Skin of body (tissue), 2 donors: ENCODE data around the gene RYR2. TPM values are rescaled to one million over a fixed set of nuclear protein-coding genes. Genes with fewer than 3 reads are reported as not detected.
A peak's percentile ranks its signal among the peaks of the same experiment; 100 is the strongest.
"Not testable (repeated sequence)": the region's sequence is repeated elsewhere in the genome, so short reads cannot be mapped to it uniquely, and the experiment has no call there.

ENCODE experiments used
- DNase-seq: peaks from one replicate; lab custom pipeline; 2025; lab: John Stamatoyannopoulos, UW
- total RNA-seq: library from RNA; depleted of rRNA; stranded (reverse); fragments of >200 nt; gene quantifications from one replicate; pipeline ENCODE4 v1.2.3, GENCODE V29; 2014

The RYR2 gene
- total RNA-seq, 1 donor from 2014 or later = 1.1 TPM

DNA sequence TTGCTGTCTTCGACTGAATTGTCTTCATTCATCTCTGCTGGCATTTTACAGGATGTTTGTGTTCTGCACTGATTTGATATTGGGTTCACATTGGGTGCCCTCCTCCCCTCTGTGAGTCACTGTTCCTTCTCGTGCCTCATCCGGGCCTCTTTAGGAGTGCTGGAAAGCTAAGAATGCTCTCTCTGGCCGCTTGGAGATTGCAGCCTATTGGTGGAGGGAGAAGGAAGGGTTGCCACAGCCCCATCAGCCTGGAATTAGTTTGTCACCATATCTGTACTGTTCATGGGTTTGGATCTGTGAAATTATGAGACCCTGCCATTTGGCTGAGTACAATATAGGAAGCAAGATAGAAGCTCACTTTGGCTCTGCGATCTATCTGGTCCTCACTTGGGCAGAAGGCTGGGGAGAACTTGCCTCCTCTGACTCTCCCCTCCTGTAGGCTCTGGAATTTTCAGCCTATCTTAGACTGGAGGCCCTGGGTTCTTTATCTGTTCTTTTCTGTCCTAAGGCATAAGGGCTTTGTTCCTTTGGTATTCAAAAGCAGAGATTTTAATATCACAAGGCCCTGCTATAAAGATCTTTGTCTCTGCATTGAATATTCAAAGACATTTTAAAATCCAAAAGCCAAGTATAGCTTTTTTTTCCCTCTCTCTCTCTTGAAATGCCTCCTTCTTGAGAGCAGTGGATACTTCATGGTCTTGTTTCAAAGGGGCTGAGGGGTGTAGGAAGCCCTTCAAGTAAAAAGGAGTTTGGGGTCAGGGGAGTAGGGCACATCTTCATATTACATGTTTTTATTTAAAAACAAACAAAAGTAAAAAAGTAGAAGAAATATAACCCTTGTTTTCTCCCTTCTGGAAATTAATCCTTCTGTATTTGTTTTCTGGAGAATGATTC, 500.8 kb downstream of the RYR2 start:
- DNase-seq = no peak

- DNase-seq = no peak
Observed at GRCh38 chr1:237553078-237553477, 511.1 kb downstream of the RYR2 start.

- no peak for DNase-seq
Observed at GRCh38 chr1:237556911-237557310, 514.9 kb downstream of the RYR2 start.

- DNase-seq = peak; percentile 23
Observed at GRCh38 chr1:237562242-237562823, 520.3 kb downstream of the RYR2 start.

GRCh38 chr1:237565236-237565635, 523.3 kb downstream of the RYR2 start:
- no peak for DNase-seq

GRCh38 chr1:237566581-237566980, 524.6 kb downstream of the RYR2 start:
- DNase-seq = no peak

DNA sequence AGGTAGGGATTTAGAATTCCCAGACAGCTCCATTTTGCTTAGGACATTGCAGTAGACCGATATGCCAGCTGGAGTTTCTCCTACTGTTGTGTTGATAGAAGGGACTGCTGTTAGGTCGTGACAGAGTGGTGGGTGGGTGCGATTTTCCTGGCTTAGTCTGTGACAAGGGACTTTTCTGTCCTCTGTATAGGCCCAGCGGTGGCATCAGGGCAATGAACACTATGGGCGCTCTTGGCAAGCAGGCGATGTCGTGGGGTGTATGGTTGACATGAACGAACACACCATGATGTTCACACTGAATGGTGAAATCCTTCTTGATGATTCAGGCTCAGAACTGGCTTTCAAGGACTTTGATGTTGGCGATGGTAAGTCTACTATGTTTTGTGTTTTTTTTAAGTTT, 527.0 kb downstream of the RYR2 start:
- no peak for DNase-seq

GRCh38 chr1:237570530-237570929, 528.5 kb downstream of the RYR2 start:
- no peak for DNase-seq

DNA sequence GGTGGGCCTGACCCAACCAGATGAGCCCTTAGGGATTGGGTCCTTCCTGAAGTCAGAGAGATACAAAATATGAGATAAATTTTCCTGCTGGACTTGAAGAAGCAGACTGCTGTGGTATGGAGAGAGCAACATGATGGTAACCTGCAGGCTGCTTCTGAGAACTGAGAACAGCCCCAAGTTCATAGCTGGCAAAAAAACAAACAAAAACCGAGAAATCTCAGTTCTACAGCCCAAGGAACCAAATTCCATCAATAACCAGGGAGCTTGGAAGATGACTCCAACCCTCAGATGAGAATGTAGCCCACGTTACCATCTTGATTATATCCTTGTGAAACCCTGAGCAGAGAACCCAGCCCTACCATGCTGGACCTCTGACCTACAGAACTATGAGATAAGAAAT, 532.6 kb downstream of the RYR2 start:
- no peak for DNase-seq

DNA sequence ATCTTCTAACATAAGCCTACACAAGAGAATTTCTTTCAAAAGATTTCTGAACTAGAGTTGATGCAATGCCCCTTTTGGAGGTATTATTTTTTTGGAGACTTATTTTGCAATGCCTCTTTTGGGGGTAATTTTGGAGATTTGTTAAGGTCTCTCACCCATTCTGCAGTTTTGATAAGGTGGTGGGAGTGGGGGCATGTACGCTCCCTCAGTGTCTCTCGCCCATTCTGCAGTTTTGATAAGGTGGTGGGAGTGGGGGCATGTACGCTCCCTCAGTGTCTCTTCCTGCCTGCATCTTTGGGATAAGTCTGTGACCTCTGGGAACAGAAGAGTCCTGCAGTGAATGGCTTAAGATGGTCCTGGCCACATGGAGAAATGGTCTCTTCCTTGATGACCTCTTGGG, 536.6 kb downstream of the RYR2 start:
- DNase-seq = no peak

GRCh38 chr1:237580726-237581125, 538.7 kb downstream of the RYR2 start:
- DNase-seq = no peak

- DNase-seq = no peak
Observed at GRCh38 chr1:237583270-237583669, 541.3 kb downstream of the RYR2 start.

DNA sequence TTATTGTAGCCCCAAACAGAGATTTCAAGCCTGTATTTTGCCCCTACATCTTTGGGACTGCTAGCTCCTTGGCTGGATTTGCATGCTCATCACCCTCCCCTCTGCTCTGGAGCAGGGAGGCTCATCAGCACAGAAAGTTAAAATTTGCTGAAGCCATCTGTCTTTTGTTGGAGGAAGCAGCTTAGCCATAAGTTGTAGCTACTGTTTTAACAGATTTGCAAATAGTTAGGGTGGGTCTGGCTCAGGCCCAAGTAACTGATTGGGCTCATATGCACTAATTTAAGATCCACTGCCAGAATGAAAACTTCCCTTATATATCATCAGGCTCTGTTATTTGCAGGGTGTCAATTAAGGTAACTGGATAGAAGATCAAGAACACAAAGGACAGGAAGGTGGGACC, 541.8 kb downstream of the RYR2 start:
- DNase-seq = no peak

DNA sequence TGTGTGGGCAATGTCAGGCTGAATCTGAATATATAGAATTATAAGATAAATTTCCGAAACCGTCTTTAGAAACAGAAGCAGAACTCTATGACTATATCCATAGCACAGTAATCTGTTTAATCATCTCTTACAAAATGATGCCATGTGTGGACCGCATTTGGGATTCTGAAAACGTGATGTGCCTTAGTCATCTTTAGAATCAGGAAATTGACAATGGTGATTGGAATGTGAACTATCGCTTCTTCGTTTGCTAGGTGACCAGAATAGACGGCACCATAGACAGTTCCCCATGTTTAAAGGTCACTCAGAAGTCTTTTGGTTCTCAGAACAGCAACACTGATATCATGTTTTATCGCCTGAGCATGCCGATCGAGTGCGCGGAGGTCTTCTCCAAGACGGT, 548.4 kb downstream of the RYR2 start:
- no peak for DNase-seq

DNA sequence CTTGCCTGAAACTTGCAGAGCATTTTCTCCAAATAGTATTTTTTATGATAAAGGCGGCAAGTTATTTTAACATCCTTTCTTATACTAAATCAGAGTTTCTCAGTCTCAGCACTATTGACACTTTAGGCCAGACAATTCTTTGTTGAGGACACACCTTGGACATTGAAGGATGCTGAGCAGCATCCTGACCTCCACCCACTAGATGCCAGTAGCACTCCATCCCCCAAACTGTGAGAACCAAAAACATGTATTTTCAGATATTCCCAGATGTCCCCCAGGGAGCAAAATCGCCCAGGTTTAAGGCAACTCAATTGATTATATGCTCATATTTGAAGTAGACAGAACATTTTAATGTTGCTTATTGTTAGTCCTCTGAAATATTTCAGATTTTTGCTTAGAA, 549.4 kb downstream of the RYR2 start:
- no peak for DNase-seq

DNA sequence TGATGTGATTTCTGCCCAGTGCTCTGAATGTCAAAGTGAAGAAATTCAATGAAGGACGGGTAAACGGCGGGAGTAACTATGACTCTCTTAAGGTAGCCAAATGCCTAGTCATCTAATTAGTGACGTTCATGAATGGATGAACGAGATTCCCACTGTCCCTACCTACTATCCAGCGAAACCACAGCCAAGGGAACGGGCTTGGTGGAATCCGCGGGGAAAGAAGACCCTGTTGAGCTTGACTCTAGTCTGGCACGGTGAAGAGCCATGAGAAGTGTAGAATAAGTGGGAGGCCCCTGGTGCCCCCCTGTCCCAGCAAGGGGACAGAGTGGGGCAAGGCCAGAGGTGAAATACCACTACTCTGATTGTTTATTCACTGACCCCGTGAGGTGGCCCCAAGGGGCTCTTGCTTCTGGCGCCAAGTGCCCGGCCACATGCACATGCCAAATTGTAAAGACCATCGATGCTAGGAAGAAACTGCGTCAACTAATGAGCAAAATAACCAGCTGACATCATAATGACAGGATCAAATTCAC, 561.1 kb downstream of the RYR2 start:
- DNase-seq = not testable (repeated sequence)

GRCh38 chr1:237608433-237608832, 566.4 kb downstream of the RYR2 start:
- DNase-seq = no peak

- no peak for DNase-seq
Observed at GRCh38 chr1:237610157-237610556, 568.2 kb downstream of the RYR2 start.

GRCh38 chr1:237613984-237614383, 572.0 kb downstream of the RYR2 start:
- no peak for DNase-seq

DNA sequence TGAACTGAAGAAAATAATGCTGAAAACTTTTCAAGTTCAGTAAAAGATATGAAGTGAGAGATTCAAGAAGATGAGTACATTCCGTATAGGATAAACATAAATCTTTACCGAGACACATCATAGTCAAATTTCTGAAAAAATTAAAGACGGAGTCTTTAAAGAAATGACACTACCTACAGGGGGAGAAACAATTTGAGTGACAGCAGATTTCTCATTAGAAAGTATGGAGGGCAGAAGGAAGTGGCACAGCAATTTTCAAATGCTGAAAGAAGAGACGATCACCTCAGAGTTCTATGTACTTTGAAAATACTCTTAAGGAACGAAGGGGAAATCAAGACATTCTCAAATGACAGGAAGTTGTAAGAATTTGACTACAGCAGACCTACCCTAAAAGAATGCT, 577.6 kb downstream of the RYR2 start:
- no peak for DNase-seq

GRCh38 chr1:237634922-237635321, 592.9 kb downstream of the RYR2 start:
- DNase-seq = no peak

- DNase-seq = no peak
Observed at GRCh38 chr1:237638555-237638954, 596.6 kb downstream of the RYR2 start.
